H1 (cell line): Measurements from ENCODE around the gene USH1G. TPM values are rescaled to one million over a fixed set of nuclear protein-coding genes. Genes with fewer than 3 reads are reported as not detected.

ENCODE experiments used
- CTCF ChIP-seq, 3 experiments: IDR thresholded peaks; 1 replicate in 2 of 3; 2 replicates in 1 of 3; pipeline versions ENCODE4 v1.5.1 to v1.6.1; 2011; ENCODE audit warnings: low read length in 3 of 3, mild to moderate bottlenecking in 3 of 3, inconsistent platforms in 2 of 3, low read depth in 1 of 3, moderate library complexity in 1 of 3; ENCODE audit not compliant: insufficient read depth in 1 of 3; ENCODE audit errors: control extremely low read depth in 1 of 3
- polyA plus RNA-seq, 7 experiments: library from polyadenylated mRNA; depleted of rRNA in 3 of 7; stranded (reverse) in 5 of 7; unstranded in 2 of 7; fragments of >200 nt in 5 of 7; fragments of 200-250 nt in 2 of 7; gene quantifications; 1 replicate in 5 of 7; 2 replicates in 1 of 7; 4 replicates in 1 of 7; pipeline versions ENCODE4 v1.2.1 to v1.2.3, GENCODE V29; 2011 to 2013; ENCODE audit warnings: missing spikeins in 2 of 7, mixed read lengths in 2 of 7
- total RNA-seq: library from RNA; stranded (reverse); fragmentation: NEBNext Ultra II Directional; extraction: Animal tissue kit (Norgen Biotek cat#: 25700); gene quantifications from 2 replicates; pipeline ENCODE4 v1.2.1, GENCODE V29; 2021

The USH1G gene
- total and polyA plus RNA-seq, 2 of the 8 experiments (the other 6 are each of a cell fraction or from before 2014, with no cell fraction given): 1.6 to 4.3 TPM

- TF ChIP-seq CTCF (IDR thresholded peaks at IDR 0.05; ENCODE audit: control extremely low read depth in 1 of 3, insufficient read depth in 1 of 3, low read depth in 1 of 3, low read length in 3 of 3): no peak
Observed at GRCh38 chr17:74953134-74953687, 30.2 kb upstream of the USH1G start (continued).
